MCF 10A (cell line): ENCODE data around the gene DAB1. TPM values are rescaled to one million over a fixed set of nuclear protein-coding genes. Genes with fewer than 3 reads are reported as not detected.

Experiments
- BruUV-seq: library from RNA; stranded (reverse); fragments of 400-500 nt; replicated peaks from 2 replicates; lab custom pipeline; 2021; lab: Mats Ljungman, UMichigan
- CTCF ChIA-PET: fragments of 300-600 bp; sonication (Branson Sonifier 250); formaldehyde crosslinking; extraction: SDS; loops from one replicate; lab custom pipeline; 2021; ENCODE audit warnings: antibody characterized with exemption, inconsistent platforms; lab: Yijun Ruan, JAX
- POLR2A ChIA-PET: fragments of 300-600, 350-650 bp; sonication (Branson Sonifier 250); formaldehyde crosslinking; extraction: SDS; loops from one replicate; lab custom pipeline; 2020; ENCODE audit warnings: antibody characterized with exemption, inconsistent platforms; lab: Yijun Ruan, JAX
- DNase-seq: peaks from one replicate; pipeline ENCODE4 v3.0.0-alpha.2; 2018; ENCODE audit not compliant: unreplicated experiment
- H3K27ac Mint-ChIP-seq: one replicate; pipeline ENCODE4 v1.8.0; 2022; ENCODE audit warnings: mild to moderate bottlenecking, low read depth, mixed read lengths; ENCODE audit not compliant: unreplicated experiment
- H3K27me3 Mint-ChIP-seq: one replicate; pipeline ENCODE4 v1.8.0; 2022; ENCODE audit warnings: mixed read lengths; ENCODE audit not compliant: insufficient read depth, unreplicated experiment
- H3K36me3 Mint-ChIP-seq: one replicate; pipeline ENCODE4 v1.8.0; 2022; ENCODE audit warnings: mild to moderate bottlenecking, moderate library complexity, mixed read lengths; ENCODE audit not compliant: insufficient read depth, unreplicated experiment
- H3K4me1 Mint-ChIP-seq: one replicate; pipeline ENCODE4 v1.8.0; 2022; ENCODE audit warnings: mixed read lengths; ENCODE audit not compliant: insufficient read depth, unreplicated experiment
- H3K4me3 Mint-ChIP-seq: one replicate; pipeline ENCODE4 v1.8.0; 2022; ENCODE audit warnings: mild to moderate bottlenecking, moderate library complexity, mixed read lengths; ENCODE audit not compliant: unreplicated experiment
- H3K9me3 Mint-ChIP-seq: one replicate; pipeline ENCODE4 v1.8.0; 2022; ENCODE audit warnings: mixed read lengths; ENCODE audit not compliant: unreplicated experiment
- CTCF ChIP-seq: fragments of 200-600 bp; IDR thresholded peaks from one replicate; pipeline ENCODE4 v1.8.0; 2022; ENCODE audit warnings: antibody characterized with exemption, mild to moderate bottlenecking; ENCODE audit not compliant: unreplicated experiment
- intact Hi-C: fragments of 100-400 bp; cut with micrococcal nuclease; formaldehyde crosslinking; loops from 2 replicates; pipeline ENCODE4 v1.14.1; 2022
- total RNA-seq: library from RNA; stranded (reverse); gene quantifications from 2 replicates; pipeline ENCODE4 v1.2.3, GENCODE V29; 2022

DAB1 gene
- total RNA-seq, 1 experiment from 2014 or later, result not detected

- Mint-ChIP-seq H3K27me3 (no peaks in the 10 kb centered on the region), H3K36me3 (no peaks in the 10 kb centered on the region), H3K27ac (no peak overlapping the region), H3K9me3 (no peaks in the 10 kb centered on the region), H3K4me3 (no peak overlapping the region), H3K4me1 (no peaks in the 10 kb centered on the region)
- CTCF ChIA-PET, result interaction anchor here (0.6 to 0.9 kb wide), 3 partner anchors 18 to 159 kb away, joined by 3 read pairs; no protein-coding TSS in a partner anchor
- intact Hi-C loops, result no loop called here
- no TSS peak for BruUV-seq
- DNase-seq, result no peak
- no peak for TF ChIP-seq CTCF
- POLR2A ChIA-PET, result no interaction called here
These were observed 208.8 kb downstream of the DAB1 start for GRCh38 chr1:57214951-57215575.

GRCh38 chr1:57210881-57211280 lies 213.0 kb downstream of the DAB1 start:
- CTCF ChIA-PET, result no interaction called here
- no peak overlapping the region for H3K27ac Mint-ChIP-seq
- peaks cover 2% of the 10 kb centered on the region for H3K4me1 Mint-ChIP-seq
- intact Hi-C loops, result no loop called here
- no peaks in the 10 kb centered on the region for H3K36me3 Mint-ChIP-seq
- DNase-seq, result no peak
- H3K9me3 Mint-ChIP-seq, result no peaks in the 10 kb centered on the region
- H3K27me3 Mint-ChIP-seq, result no peaks in the 10 kb centered on the region
- no peak overlapping the region for H3K4me3 Mint-ChIP-seq
- no TSS peak for BruUV-seq
- no peak for TF ChIP-seq CTCF
- POLR2A ChIA-PET, result no interaction called here

- intact Hi-C loops, result no loop called here
- Mint-ChIP-seq H3K27me3 (no peaks in the 10 kb centered on the region), H3K4me3 (no peak overlapping the region), H3K36me3 (no peaks in the 10 kb centered on the region), H3K27ac (no peak overlapping the region), H3K9me3 (no peaks in the 10 kb centered on the region), H3K4me1 (peaks cover 5% of the 10 kb centered on the region)
- ChIA-PET CTCF (no interaction called here), POLR2A (no interaction called here)
- DNase-seq, result no peak
- BruUV-seq, result no TSS peak
- no peak for TF ChIP-seq CTCF
These were observed 214.4 kb downstream of the DAB1 start for GRCh38 chr1:57209495-57209894.

- no peaks in the 10 kb centered on the region for H3K9me3 Mint-ChIP-seq
- H3K36me3 Mint-ChIP-seq, result no peaks in the 10 kb centered on the region
- no peak overlapping the region for H3K27ac Mint-ChIP-seq
- intact Hi-C loops, result no loop called here
- BruUV-seq, result no TSS peak
- no peak for DNase-seq
- no peak overlapping the region for H3K4me3 Mint-ChIP-seq
- CTCF ChIA-PET, result no interaction called here
- no peaks in the 10 kb centered on the region for H3K27me3 Mint-ChIP-seq
- no peak for TF ChIP-seq CTCF
- peaks cover 5% of the 10 kb centered on the region for H3K4me1 Mint-ChIP-seq
- POLR2A ChIA-PET, result no interaction called here
These were observed 215.0 kb downstream of the DAB1 start for GRCh38 chr1:57208741-57209302.
